ENCODE measurements around the gene CCP110.

Gene CCP110

DNA sequence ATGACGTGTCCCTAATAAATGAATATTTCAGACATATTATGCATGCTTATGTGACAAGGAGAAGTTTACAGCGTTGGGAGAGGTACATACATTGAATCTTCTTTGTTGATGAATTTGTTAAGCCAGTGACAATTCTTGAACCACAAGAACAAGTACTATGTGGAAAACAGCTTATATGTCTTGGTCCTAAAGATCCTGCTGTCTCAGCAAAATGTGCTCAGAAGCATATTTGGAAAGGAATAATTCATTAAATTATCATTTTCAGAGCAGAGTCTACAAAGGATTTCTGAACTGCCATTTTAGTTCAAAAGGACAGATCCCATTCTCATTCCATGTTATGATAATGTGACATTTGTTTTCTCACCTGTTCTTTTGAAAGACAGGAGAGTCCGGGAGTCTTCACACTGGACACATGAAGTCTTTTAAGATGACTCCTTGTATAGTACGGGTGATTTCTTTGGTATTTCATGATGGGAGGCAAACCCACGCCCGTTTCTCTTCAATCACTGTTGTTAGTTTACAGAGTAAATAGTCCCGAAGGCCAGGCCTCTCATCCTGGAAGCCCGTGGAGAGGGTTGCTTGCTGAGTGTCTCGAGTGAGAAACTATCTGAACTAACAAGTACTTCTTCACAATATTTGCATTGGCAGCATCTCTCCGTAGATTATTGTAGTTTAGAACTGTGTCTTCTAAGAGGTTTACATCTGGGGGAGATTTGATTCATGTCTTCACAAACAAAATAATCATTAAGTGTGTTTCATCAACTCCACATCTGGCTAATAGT lies 58.5 kb downstream of the CCP110 start:
- Histone ChIP-seq H3K36me3 (replicated peaks in 1 of 2; ENCODE audit: control insufficient read depth in 2 of 2, insufficient read depth in 2 of 2, low read length in 2 of 2) (peaks cover 11 to 88% of the 10 kb centered on the region in 2 donors), H3K27ac (replicated peaks; ENCODE audit: low read length) (no peak overlapping the region)

DNA sequence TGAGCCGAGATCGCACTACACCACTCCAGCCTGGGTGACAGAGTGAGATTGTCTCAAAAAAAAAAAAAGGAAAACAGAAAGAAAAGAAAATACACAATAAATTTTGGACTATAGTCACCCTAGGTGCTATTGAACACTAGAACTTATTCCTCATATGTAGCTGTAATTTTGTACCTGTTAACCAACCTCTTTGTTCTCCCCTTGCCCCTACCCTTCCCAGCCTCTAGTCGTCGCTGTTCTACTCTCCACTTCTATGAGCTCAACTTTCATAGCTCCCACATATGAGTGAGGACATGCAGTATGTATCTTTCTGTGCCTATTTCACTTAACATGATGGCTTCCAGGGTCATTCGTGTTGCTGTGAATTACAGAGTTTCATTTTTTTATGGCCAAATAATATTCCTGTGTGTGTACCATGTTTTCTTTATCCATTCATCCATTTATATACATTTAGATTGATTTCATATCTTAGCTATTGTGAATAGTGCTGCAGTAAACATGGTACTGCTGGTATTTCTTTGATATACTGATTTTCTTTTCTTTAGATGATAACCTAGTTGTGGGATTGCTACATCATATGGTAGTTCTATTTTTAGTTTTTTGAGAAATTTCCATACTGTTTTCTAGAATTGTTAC lies 60.0 kb downstream of the CCP110 start:
- Histone ChIP-seq H2BK15ac (ENCODE audit: low read length) (no peak overlapping the region), H3K18ac (ENCODE audit: low read length) (no peak overlapping the region), H4K8ac (ENCODE audit: low read depth, low read length) (no peak overlapping the region), H3K79me1 (ENCODE audit: low read depth, low read length) (no peaks in the 10 kb centered on the region), H3K27ac (replicated peaks; ENCODE audit: low read length) (no peak overlapping the region), H2BK12ac (ENCODE audit: low read length) (no peak overlapping the region), H3K36me3 (replicated peaks in 1 of 2; ENCODE audit: control insufficient read depth in 2 of 2, insufficient read depth in 2 of 2, low read length in 2 of 2) (peaks cover 14 to 73% of the 10 kb centered on the region in 2 donors), H3K4me2 (ENCODE audit: insufficient read depth, low read length, poor library complexity, severe bottlenecking) (no peak overlapping the region), H3K27me3 (ENCODE audit: control insufficient read depth in 3 of 3, insufficient read depth in 3 of 3, low read depth in 1 of 3, low read length in 3 of 3) (no peaks in the 10 kb centered on the region), H3K23ac (ENCODE audit: low read depth, low read length, poor library complexity) (no peak overlapping the region), H2AFZ (ENCODE audit: low read length) (no peak overlapping the region), H3K9me3 (replicated peaks in 1 of 2; ENCODE audit: control insufficient read depth in 2 of 2, insufficient read depth in 1 of 2, low read depth in 1 of 2, low read length in 2 of 2) (peaks cover 6 to 18% of the 10 kb centered on the region in 2 donors), H2BK120ac (ENCODE audit: low read depth, low read length) (no peak overlapping the region), H2AK5ac (ENCODE audit: low read depth, low read length) (no peak overlapping the region), H3K14ac (ENCODE audit: low read length) (no peak overlapping the region), H4K91ac (ENCODE audit: low read depth, low read length, poor library complexity) (no peak overlapping the region), H3K9ac (ENCODE audit: low read depth, low read length, poor library complexity) (no peak overlapping the region), H3K4ac (ENCODE audit: low read length) (no peak overlapping the region), H3K4me1 (ENCODE audit: control insufficient read depth in 2 of 2, insufficient read depth in 1 of 2, low read depth in 1 of 2, low read length in 2 of 2) (peaks cover 0 to 4% of the 10 kb centered on the region in 2 donors), H3K4me3 (ENCODE audit: low read length in 2 of 2) (no peak overlapping the region), H2BK5ac (ENCODE audit: low read length) (no peak overlapping the region)
- WGBS, 2 donors (ENCODE audit: extremely low coverage in 2 of 2, insufficient read length in 2 of 2, insufficient replicate concordance in 1 of 2), result no CpG with 5 or more reads among the region's 5 CpGs
- DNase-seq (ENCODE audit: low spot score), result peak; percentile 20

More for the DNA sequence above, 58.5 kb downstream of the CCP110 start:
- Histone ChIP-seq H2BK120ac (ENCODE audit: low read depth, low read length) (no peak overlapping the region), H3K18ac (ENCODE audit: low read length) (no peak overlapping the region), H2BK15ac (ENCODE audit: low read length) (no peak overlapping the region), H3K4me1 (ENCODE audit: control insufficient read depth in 2 of 2, insufficient read depth in 1 of 2, low read depth in 1 of 2, low read length in 2 of 2) (peaks cover 0 to 4% of the 10 kb centered on the region in 2 donors), H3K23ac (ENCODE audit: low read depth, low read length, poor library complexity) (no peak overlapping the region), H3K4ac (ENCODE audit: low read length) (no peak overlapping the region), H2BK12ac (ENCODE audit: low read length) (no peak overlapping the region), H2AFZ (ENCODE audit: low read length) (no peak overlapping the region), H3K14ac (ENCODE audit: low read length) (no peak overlapping the region), H3K4me2 (ENCODE audit: insufficient read depth, low read length, poor library complexity, severe bottlenecking) (no peak overlapping the region), H2AK5ac (ENCODE audit: low read depth, low read length) (no peak overlapping the region), H3K9me3 (replicated peaks in 1 of 2; ENCODE audit: control insufficient read depth in 2 of 2, insufficient read depth in 1 of 2, low read depth in 1 of 2, low read length in 2 of 2) (peaks cover 6 to 18% of the 10 kb centered on the region in 2 donors), H3K9ac (ENCODE audit: low read depth, low read length, poor library complexity) (no peak overlapping the region), H4K91ac (ENCODE audit: low read depth, low read length, poor library complexity) (no peak overlapping the region), H4K8ac (ENCODE audit: low read depth, low read length) (no peak overlapping the region), H3K79me1 (ENCODE audit: low read depth, low read length) (no peaks in the 10 kb centered on the region), H3K27me3 (ENCODE audit: control insufficient read depth in 3 of 3, insufficient read depth in 3 of 3, low read depth in 1 of 3, low read length in 3 of 3) (no peaks in the 10 kb centered on the region), H3K4me3 (ENCODE audit: low read length in 2 of 2) (no peak overlapping the region), H2BK5ac (ENCODE audit: low read length) (no peak overlapping the region)
- DNase-seq (ENCODE audit: low spot score), result no peak
- no CpG with 5 or more reads among the region's 10 CpGs for WGBS, 2 donors (ENCODE audit: extremely low coverage in 2 of 2, insufficient read length in 2 of 2, insufficient replicate concordance in 1 of 2)

DNA sequence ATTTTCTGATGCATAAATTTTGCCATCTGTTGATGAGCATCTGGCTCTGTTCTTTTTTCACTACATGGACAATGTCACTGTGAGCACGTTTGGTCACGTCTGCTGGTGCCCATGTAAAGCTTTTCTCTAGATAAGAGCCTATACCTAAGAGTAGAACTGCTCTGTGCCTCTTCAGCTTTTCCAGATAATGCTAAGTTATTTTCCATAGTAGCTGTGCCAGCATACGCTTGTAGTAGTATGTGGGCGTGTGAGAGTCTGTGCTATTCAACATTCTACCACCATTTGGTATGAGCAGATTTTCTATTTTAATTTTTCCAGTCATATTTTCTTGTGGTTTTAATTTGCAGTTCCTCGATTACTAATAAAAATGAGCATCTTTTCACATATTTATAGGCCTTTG lies 64.9 kb downstream of the CCP110 start:
- H3K23ac ChIP-seq (ENCODE audit: low read depth, low read length, poor library complexity), result no peak overlapping the region
- H3K79me1 ChIP-seq (ENCODE audit: low read depth, low read length), result no peaks in the 10 kb centered on the region
- no peak overlapping the region for H2AK5ac ChIP-seq (ENCODE audit: low read depth, low read length)
- H3K4me1 ChIP-seq (ENCODE audit: control insufficient read depth in 2 of 2, insufficient read depth in 1 of 2, low read depth in 1 of 2, low read length in 2 of 2), result no peaks in the 10 kb centered on the region
- H3K4me3 ChIP-seq (ENCODE audit: low read length in 2 of 2), result no peak overlapping the region
- H3K9me3 ChIP-seq (replicated peaks in 1 of 2; ENCODE audit: control insufficient read depth in 2 of 2, insufficient read depth in 1 of 2, low read depth in 1 of 2, low read length in 2 of 2), result no peaks in the 10 kb centered on the region
- H4K8ac ChIP-seq (ENCODE audit: low read depth, low read length), result no peak overlapping the region
- no peak overlapping the region for H2BK5ac ChIP-seq (ENCODE audit: low read length)
- WGBS, 2 donors (ENCODE audit: extremely low coverage in 2 of 2, insufficient read length in 2 of 2, insufficient replicate concordance in 1 of 2), result no CpG with 5 or more reads among the region's 5 CpGs
- H2AFZ ChIP-seq (ENCODE audit: low read length), result no peak overlapping the region
- no peak overlapping the region for H3K4me2 ChIP-seq (ENCODE audit: insufficient read depth, low read length, poor library complexity, severe bottlenecking)
- no peak overlapping the region for H2BK120ac ChIP-seq (ENCODE audit: low read depth, low read length)
- H3K36me3 ChIP-seq (replicated peaks in 1 of 2; ENCODE audit: control insufficient read depth in 2 of 2, insufficient read depth in 2 of 2, low read length in 2 of 2), result peaks cover 9 to 57% of the 10 kb centered on the region in 2 donors
- H2BK12ac ChIP-seq (ENCODE audit: low read length), result no peak overlapping the region
- no peak overlapping the region for H4K91ac ChIP-seq (ENCODE audit: low read depth, low read length, poor library complexity)
- no peak for DNase-seq (ENCODE audit: low spot score)
- no peak overlapping the region for H3K9ac ChIP-seq (ENCODE audit: low read depth, low read length, poor library complexity)
- H3K27me3 ChIP-seq (ENCODE audit: control insufficient read depth in 3 of 3, insufficient read depth in 3 of 3, low read depth in 1 of 3, low read length in 3 of 3), result no peaks in the 10 kb centered on the region
- no peak overlapping the region for H3K27ac ChIP-seq (replicated peaks; ENCODE audit: low read length)
- no peak overlapping the region for H3K18ac ChIP-seq (ENCODE audit: low read length)
- no peak overlapping the region for H3K4ac ChIP-seq (ENCODE audit: low read length)
- no peak overlapping the region for H3K14ac ChIP-seq (ENCODE audit: low read length)
- H2BK15ac ChIP-seq (ENCODE audit: low read length), result no peak overlapping the region

DNA sequence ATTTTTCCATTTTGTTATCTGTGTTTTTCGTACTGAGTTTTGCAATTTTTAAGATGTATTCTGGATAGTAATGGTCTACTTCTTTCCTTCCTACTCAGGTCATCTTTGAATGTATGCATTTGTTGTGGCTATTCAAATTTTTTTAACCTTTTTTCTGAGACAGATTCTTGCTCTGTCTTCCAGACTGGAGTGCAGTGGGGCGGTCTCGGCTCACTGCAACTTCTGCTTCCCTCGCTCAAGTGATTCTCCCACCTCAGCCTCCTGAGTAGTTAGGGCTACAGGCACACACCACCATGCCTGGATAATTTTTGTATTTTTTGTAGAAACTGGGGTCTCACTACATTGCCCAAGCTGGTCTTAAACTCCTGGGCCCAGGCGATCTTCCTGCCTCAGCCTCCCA lies 65.4 kb downstream of the CCP110 start:
- Histone ChIP-seq H3K36me3 (replicated peaks in 1 of 2; ENCODE audit: control insufficient read depth in 2 of 2, insufficient read depth in 2 of 2, low read length in 2 of 2) (peaks cover 9 to 56% of the 10 kb centered on the region in 2 donors), H2AK5ac (ENCODE audit: low read depth, low read length) (no peak overlapping the region)
- WGBS, 2 donors (ENCODE audit: extremely low coverage in 2 of 2, insufficient read length in 2 of 2, insufficient replicate concordance in 1 of 2), result no CpG with 5 or more reads among the region's 5 CpGs

More for the DNA sequence above, 65.4 kb downstream of the CCP110 start:
- Histone ChIP-seq H2AFZ (ENCODE audit: low read length) (no peak overlapping the region), H4K8ac (ENCODE audit: low read depth, low read length) (no peak overlapping the region), H3K9me3 (replicated peaks in 1 of 2; ENCODE audit: control insufficient read depth in 2 of 2, insufficient read depth in 1 of 2, low read depth in 1 of 2, low read length in 2 of 2) (no peaks in the 10 kb centered on the region), H3K79me1 (ENCODE audit: low read depth, low read length) (no peaks in the 10 kb centered on the region), H3K4me2 (ENCODE audit: insufficient read depth, low read length, poor library complexity, severe bottlenecking) (no peak overlapping the region), H3K4ac (ENCODE audit: low read length) (no peak overlapping the region), H2BK5ac (ENCODE audit: low read length) (no peak overlapping the region), H4K91ac (ENCODE audit: low read depth, low read length, poor library complexity) (no peak overlapping the region), H2BK120ac (ENCODE audit: low read depth, low read length) (no peak overlapping the region), H2BK12ac (ENCODE audit: low read length) (no peak overlapping the region), H3K14ac (ENCODE audit: low read length) (no peak overlapping the region), H3K27ac (replicated peaks; ENCODE audit: low read length) (no peak overlapping the region), H3K27me3 (ENCODE audit: control insufficient read depth in 3 of 3, insufficient read depth in 3 of 3, low read depth in 1 of 3, low read length in 3 of 3) (no peaks in the 10 kb centered on the region), H3K9ac (ENCODE audit: low read depth, low read length, poor library complexity) (no peak overlapping the region), H3K23ac (ENCODE audit: low read depth, low read length, poor library complexity) (no peak overlapping the region), H2BK15ac (ENCODE audit: low read length) (no peak overlapping the region), H3K4me3 (ENCODE audit: low read length in 2 of 2) (no peak overlapping the region), H3K18ac (ENCODE audit: low read length) (no peak overlapping the region), H3K4me1 (ENCODE audit: control insufficient read depth in 2 of 2, insufficient read depth in 1 of 2, low read depth in 1 of 2, low read length in 2 of 2) (no peaks in the 10 kb centered on the region)
- DNase-seq (ENCODE audit: low spot score), result no peak
